Measurements from ENCODE around the gene VPS9D1. TPM values are rescaled to one million over a fixed set of nuclear protein-coding genes. Genes with fewer than 3 reads are reported as not detected.

VPS9D1 gene
- polyA plus RNA-seq, 1 donor, result 13.4 TPM

GRCh38 chr16:89709166-89709565 lies 11.5 kb downstream of the VPS9D1 start:
- DNase-seq, result no peak
- H3K27ac ChIP-seq (ENCODE audit: low read length), result no peak overlapping the region
- peaks cover 6% of the 10 kb centered on the region for H3K27me3 ChIP-seq (ENCODE audit: control insufficient read depth, insufficient read depth, low read length)
- WGBS (ENCODE audit: insufficient coverage, low lambda C conversion rate), result no CpG with 5 or more reads among the region's 10 CpGs
- peaks cover 8% of the 10 kb centered on the region for H3K4me1 ChIP-seq (ENCODE audit: control insufficient read depth, insufficient read depth, low read length)
- H3K36me3 ChIP-seq (ENCODE audit: control insufficient read depth, insufficient read depth, low read length), result peaks cover 3% of the 10 kb centered on the region
- no peaks in the 10 kb centered on the region for H3K9me3 ChIP-seq (ENCODE audit: control insufficient read depth, low read depth, low read length)
- no peak overlapping the region for H3K4me3 ChIP-seq (ENCODE audit: low read length)

GRCh38 chr16:89708481-89708931 lies 12.2 kb downstream of the VPS9D1 start:
- Histone ChIP-seq H3K27ac (ENCODE audit: low read length) (no peak overlapping the region), H3K9me3 (ENCODE audit: control insufficient read depth, low read depth, low read length) (no peaks in the 10 kb centered on the region), H3K4me1 (ENCODE audit: control insufficient read depth, insufficient read depth, low read length) (peaks cover 8% of the 10 kb centered on the region), H3K4me3 (ENCODE audit: low read length) (no peak overlapping the region), H3K36me3 (ENCODE audit: control insufficient read depth, insufficient read depth, low read length) (peaks cover 3% of the 10 kb centered on the region), H3K27me3 (ENCODE audit: control insufficient read depth, insufficient read depth, low read length) (peaks cover 6% of the 10 kb centered on the region)
- no peak for DNase-seq
- WGBS (ENCODE audit: insufficient coverage, low lambda C conversion rate), result no CpG with 5 or more reads among the region's 19 CpGs

GRCh38 chr16:89707695-89708094 lies 13.0 kb downstream of the VPS9D1 start:
- no peak for DNase-seq
- no CpG with 5 or more reads among the region's 9 CpGs for WGBS (ENCODE audit: insufficient coverage, low lambda C conversion rate)
- H3K9me3 ChIP-seq (ENCODE audit: control insufficient read depth, low read depth, low read length), result no peaks in the 10 kb centered on the region

GRCh38 chr16:89706518-89707260 lies 14.0 kb downstream of the VPS9D1 start:
- no peak for DNase-seq
- Histone ChIP-seq H3K27me3 (ENCODE audit: control insufficient read depth, insufficient read depth, low read length) (no peaks in the 10 kb centered on the region), H3K36me3 (ENCODE audit: control insufficient read depth, insufficient read depth, low read length) (peaks cover 3% of the 10 kb centered on the region), H3K9me3 (ENCODE audit: control insufficient read depth, low read depth, low read length) (no peaks in the 10 kb centered on the region), H3K4me1 (ENCODE audit: control insufficient read depth, insufficient read depth, low read length) (peaks cover 4% of the 10 kb centered on the region), H3K4me3 (ENCODE audit: low read length) (no peak overlapping the region), H3K27ac (ENCODE audit: low read length) (no peak overlapping the region)
- WGBS (ENCODE audit: insufficient coverage, low lambda C conversion rate), result no CpG with 5 or more reads among the region's 14 CpGs

More at GRCh38 chr16:89707695-89708094, 13.0 kb downstream of the VPS9D1 start:
- H3K27me3 ChIP-seq (ENCODE audit: control insufficient read depth, insufficient read depth, low read length), result peaks cover 6% of the 10 kb centered on the region
- H3K36me3 ChIP-seq (ENCODE audit: control insufficient read depth, insufficient read depth, low read length), result peaks cover 3% of the 10 kb centered on the region
- peaks cover 7% of the 10 kb centered on the region for H3K4me1 ChIP-seq (ENCODE audit: control insufficient read depth, insufficient read depth, low read length)
- no peak overlapping the region for H3K4me3 ChIP-seq (ENCODE audit: low read length)
- H3K27ac ChIP-seq (ENCODE audit: low read length), result no peak overlapping the region

- Histone ChIP-seq H3K27me3 (ENCODE audit: control insufficient read depth, insufficient read depth, low read length) (no peaks in the 10 kb centered on the region), H3K4me3 (ENCODE audit: low read length) (no peak overlapping the region), H3K9me3 (ENCODE audit: control insufficient read depth, low read depth, low read length) (no peaks in the 10 kb centered on the region), H3K27ac (ENCODE audit: low read length) (no peak overlapping the region), H3K4me1 (ENCODE audit: control insufficient read depth, insufficient read depth, low read length) (peaks cover 9% of the 10 kb centered on the region), H3K36me3 (ENCODE audit: control insufficient read depth, insufficient read depth, low read length) (peaks cover 3% of the 10 kb centered on the region)
- no peak for DNase-seq
- 90% methylated on average over 2 of the region's 15 CpGs for WGBS (ENCODE audit: insufficient coverage, low lambda C conversion rate)
These were observed 15.7 kb downstream of the VPS9D1 start for GRCh38 chr16:89705006-89705405.

- H3K4me3 ChIP-seq (ENCODE audit: low read length), result no peak overlapping the region
- no peak for DNase-seq
- H3K4me1 ChIP-seq (ENCODE audit: control insufficient read depth, insufficient read depth, low read length), result peaks cover 14% of the 10 kb centered on the region
- no peak overlapping the region for H3K27ac ChIP-seq (ENCODE audit: low read length)
- WGBS (ENCODE audit: insufficient coverage, low lambda C conversion rate), result no CpG with 5 or more reads among the region's 13 CpGs
- H3K9me3 ChIP-seq (ENCODE audit: control insufficient read depth, low read depth, low read length), result no peaks in the 10 kb centered on the region
- H3K27me3 ChIP-seq (ENCODE audit: control insufficient read depth, insufficient read depth, low read length), result no peaks in the 10 kb centered on the region
- peaks cover 5% of the 10 kb centered on the region for H3K36me3 ChIP-seq (ENCODE audit: control insufficient read depth, insufficient read depth, low read length)
These were observed 16.4 kb downstream of the VPS9D1 start for GRCh38 chr16:89704281-89704680.

- Histone ChIP-seq H3K27ac (ENCODE audit: low read length) (peak within 1 kb of the TSS; percentile 96), H3K27me3 (ENCODE audit: control insufficient read depth, insufficient read depth, low read length) (no peaks in the 10 kb centered on the region), H3K4me3 (ENCODE audit: low read length) (peak within 1 kb of the TSS; percentile 89), H3K9me3 (ENCODE audit: control insufficient read depth, low read depth, low read length) (peaks cover 3% of the 10 kb centered on the region), H3K36me3 (ENCODE audit: control insufficient read depth, insufficient read depth, low read length) (peaks cover 22% of the 10 kb centered on the region), H3K4me1 (ENCODE audit: control insufficient read depth, insufficient read depth, low read length) (peaks cover 14% of the 10 kb centered on the region)
- DNase-seq, result peak; percentile 95 to 98
- WGBS (ENCODE audit: insufficient coverage, low lambda C conversion rate), result no CpG with 5 or more reads among the region's 97 CpGs
These were observed 19.0 kb downstream of the VPS9D1 start, which contains the start of gene SPATA2L for GRCh38 chr16:89701425-89702406. TSS of gene SPATA2L (minus strand) at chr16:89701705. CDS start at chr16:89701232, 473 bp downstream.

GRCh38 chr16:89700649-89701424 lies 19.9 kb downstream of the VPS9D1 start:
- peaks cover 16% of the 10 kb centered on the region for H3K4me1 ChIP-seq (ENCODE audit: control insufficient read depth, insufficient read depth, low read length)
- peaks cover 30% of the 10 kb centered on the region for H3K36me3 ChIP-seq (ENCODE audit: control insufficient read depth, insufficient read depth, low read length)
- H3K4me3 ChIP-seq (ENCODE audit: low read length), result peak overlapping the region; percentile 89
- H3K27me3 ChIP-seq (ENCODE audit: control insufficient read depth, insufficient read depth, low read length), result no peaks in the 10 kb centered on the region
- H3K9me3 ChIP-seq (ENCODE audit: control insufficient read depth, low read depth, low read length), result peaks cover 3% of the 10 kb centered on the region
- H3K27ac ChIP-seq (ENCODE audit: low read length), result peak overlapping the region; percentile 96
- peak; percentile 89 to 90 for DNase-seq
- WGBS (ENCODE audit: insufficient coverage, low lambda C conversion rate), result no CpG with 5 or more reads among the region's 78 CpGs

GRCh38 chr16:89700100-89700648 lies 20.5 kb downstream of the VPS9D1 start:
- DNase-seq, result peak; percentile 99
- H3K9me3 ChIP-seq (ENCODE audit: control insufficient read depth, low read depth, low read length), result peaks cover 3% of the 10 kb centered on the region
- peaks cover 37% of the 10 kb centered on the region for H3K36me3 ChIP-seq (ENCODE audit: control insufficient read depth, insufficient read depth, low read length)
- H3K27me3 ChIP-seq (ENCODE audit: control insufficient read depth, insufficient read depth, low read length), result no peaks in the 10 kb centered on the region
- WGBS (ENCODE audit: insufficient coverage, low lambda C conversion rate), result no CpG with 5 or more reads among the region's 30 CpGs
- peak overlapping the region; percentile 96 for H3K27ac ChIP-seq (ENCODE audit: low read length)
- H3K4me1 ChIP-seq (ENCODE audit: control insufficient read depth, insufficient read depth, low read length), result peaks cover 21% of the 10 kb centered on the region
- peak overlapping the region; percentile 89 for H3K4me3 ChIP-seq (ENCODE audit: low read length)

Measured in large intestine (tissue), 3 donors.